Tibial nerve (tissue), 4 donors: ENCODE measurements around the gene MYO1B. TPM values are rescaled to one million over a fixed set of nuclear protein-coding genes. Genes with fewer than 3 reads are reported as not detected.
A peak's percentile ranks its signal among the peaks of the same experiment; 100 is the strongest.

Experiments used
- DNase-seq, 2 donors: peaks; one replicate each; pipeline ENCODE4 v3.0.0-alpha.2; 2019; ENCODE audit warnings: low spot score in 2 of 2
- H3K27ac ChIP-seq, 4 donors: fragments of 200-600 bp; sonication (generic) in 3 of 4; one replicate each; pipeline ENCODE4 v1.5.1; 2017 to 2019; ENCODE audit warnings: mild to moderate bottlenecking in 1 of 4
- H3K27me3 ChIP-seq, 2 donors: fragments of 200-600 bp; sonication (generic) in 1 of 2; one replicate each; pipeline versions ENCODE4 v1.5.1 to v1.6.0; 2017 to 2019
- H3K36me3 ChIP-seq, 3 donors: fragments of 200-600 bp; sonication (generic); one replicate each; pipeline ENCODE4 v1.5.1; 2018 to 2019
- H3K4me1 ChIP-seq, 4 donors: fragments of 200-600 bp; sonication (generic) in 3 of 4; one replicate each; pipeline ENCODE4 v1.5.1; 2017 to 2019
- H3K4me3 ChIP-seq, 4 donors: fragments of 200-600 bp; sonication (generic) in 3 of 4; one replicate each; pipeline ENCODE4 v1.5.1; 2017 to 2019; ENCODE audit warnings: mild to moderate bottlenecking in 1 of 4, moderate library complexity in 1 of 4
- H3K9me3 ChIP-seq, 4 donors: fragments of 200-600 bp; sonication (generic) in 3 of 4; one replicate each; pipeline ENCODE4 v1.5.1; 2017 to 2019
- CTCF ChIP-seq, 5 experiments: fragments of 200-600 bp in 3 of 5; fragments of 450-650 bp in 2 of 5; sonication (generic) in 3 of 5; IDR thresholded peaks; one replicate each; pipeline ENCODE4 v1.5.1; 2016 to 2019; ENCODE audit warnings: antibody characterized with exemption in 5 of 5, mild to moderate bottlenecking in 3 of 5, moderate library complexity in 2 of 5
- EP300 ChIP-seq, 2 donors: sonication (generic); formaldehyde crosslinking; IDR thresholded peaks; one replicate each; pipeline ENCODE4 v1.6.1; 2017; ENCODE audit warnings: antibody characterized with exemption in 2 of 2, mild to moderate bottlenecking in 1 of 2
- POLR2A ChIP-seq, 2 donors: fragments of 450-650 bp; IDR thresholded peaks; one replicate each; pipeline ENCODE4 v1.6.1; 2017; ENCODE audit warnings: antibody characterized with exemption in 2 of 2, mild to moderate bottlenecking in 2 of 2, moderate library complexity in 2 of 2
- WGBS, 2 donors: methylation state at CpG; one replicate each; pipeline ENCODE4 v1.1.5; 2018; 5-methylcytosine and 5-hydroxymethylcytosine counted together
- total RNA-seq, 4 donors: library from RNA; depleted of rRNA; stranded (reverse); fragments of >200 nt; gene quantifications; one replicate each; pipeline ENCODE4 v1.1.0, GENCODE V29; 2016

Gene MYO1B
- total RNA-seq, 4 donors from 2014 or later, result 27.9 to 44.4 (median 36.8) TPM

GRCh38 chr2:191202209-191202721 is 42.9 kb upstream of the MYO1B start:
- WGBS, 2 donors, result 36 to 37% methylated on average over 2 of the region's 2 CpGs
- Histone ChIP-seq H3K9me3 (no peaks in the 10 kb centered on the region), H3K27ac (no peak overlapping the region), H3K36me3 (no peaks in the 10 kb centered on the region), H3K4me1 (no peaks in the 10 kb centered on the region), H3K27me3 (no peaks in the 10 kb centered on the region), H3K4me3 (no peak overlapping the region)
- no peak for DNase-seq
- TF ChIP-seq POLR2A (IDR thresholded peaks at IDR 0.05) (no peak), EP300 (IDR thresholded peaks at IDR 0.05) (no peak), CTCF (IDR thresholded peaks at IDR 0.05) (no peak)

GRCh38 chr2:191202881-191203397 is 42.3 kb upstream of the MYO1B start:
- 37 to 57% methylated on average over 5 of the region's 5 CpGs for WGBS, 2 donors
- Histone ChIP-seq H3K9me3 (no peaks in the 10 kb centered on the region), H3K4me1 (no peaks in the 10 kb centered on the region), H3K27me3 (no peaks in the 10 kb centered on the region), H3K27ac (peak overlapping the region in 1 of 4 donors; percentile 7), H3K36me3 (no peaks in the 10 kb centered on the region), H3K4me3 (no peak overlapping the region)
- TF ChIP-seq POLR2A (IDR thresholded peaks at IDR 0.05), result no peak
- TF ChIP-seq EP300 (IDR thresholded peaks at IDR 0.05), result no peak
- TF ChIP-seq CTCF (IDR thresholded peaks at IDR 0.05), result no peak
- no peak for DNase-seq

GRCh38 chr2:191204433-191204832 is 40.8 kb upstream of the MYO1B start:
- Histone ChIP-seq H3K9me3 (no peaks in the 10 kb centered on the region), H3K4me3 (no peak overlapping the region), H3K27me3 (no peaks in the 10 kb centered on the region), H3K36me3 (no peaks in the 10 kb centered on the region), H3K4me1 (no peaks in the 10 kb centered on the region), H3K27ac (no peak overlapping the region)
- no peak for TF ChIP-seq EP300 (IDR thresholded peaks at IDR 0.05)
- TF ChIP-seq POLR2A (IDR thresholded peaks at IDR 0.05), result no peak
- DNase-seq, result no peak
- 77 to 84% methylated on average over 4 of the region's 4 CpGs for WGBS, 2 donors

- 61 to 63% methylated on average over 13 of the region's 13 CpGs for WGBS, 2 donors
- Histone ChIP-seq H3K9me3 (peaks cover 0 to 10% (median 2%) of the 10 kb centered on the region in 4 donors), H3K36me3 (no peaks in the 10 kb centered on the region), H3K4me3 (no peak overlapping the region), H3K4me1 (no peaks in the 10 kb centered on the region), H3K27me3 (no peaks in the 10 kb centered on the region), H3K27ac (no peak overlapping the region)
- TF ChIP-seq POLR2A (IDR thresholded peaks at IDR 0.05), result no peak
- no peak for TF ChIP-seq CTCF (IDR thresholded peaks at IDR 0.05)
- no peak for DNase-seq
Measured at GRCh38 chr2:191206613-191207471, 38.4 kb upstream of the MYO1B start.

GRCh38 chr2:191209340-191209739 is 35.9 kb upstream of the MYO1B start:
- TF ChIP-seq CTCF (IDR thresholded peaks at IDR 0.05) (no peak), POLR2A (IDR thresholded peaks at IDR 0.05) (no peak), EP300 (IDR thresholded peaks at IDR 0.05) (no peak)
- no peak for DNase-seq
- WGBS, 2 donors, result 45 to 50% methylated on average over 1 of the region's 1 CpG
- Histone ChIP-seq H3K4me3 (no peak overlapping the region), H3K36me3 (no peaks in the 10 kb centered on the region), H3K9me3 (peaks cover 0 to 15% (median 2%) of the 10 kb centered on the region in 4 donors), H3K27me3 (no peaks in the 10 kb centered on the region), H3K4me1 (no peaks in the 10 kb centered on the region), H3K27ac (no peak overlapping the region)
